Panc1 (cell line): Measurements from ENCODE around the gene PGGHG. TPM values are rescaled to one million over a fixed set of nuclear protein-coding genes. Genes with fewer than 3 reads are reported as not detected.

Source experiments
- ATAC-seq: fragments of 200-7000 bp; cut with Tn5 transposase; 2 replicates; pipeline ENCODE4 v1.9.1; 2020; ENCODE audit warnings: mild to moderate bottlenecking, moderate library complexity
- BruUV-seq: library from RNA; stranded (reverse); fragments of 400-500 nt; replicated peaks from 2 replicates; lab custom pipeline; 2021; lab: Mats Ljungman, UMichigan
- CTCF ChIA-PET: fragments of 300-600 bp; sonication (Branson Sonifier 250); formaldehyde crosslinking; loops from one replicate; lab custom pipeline; 2022; ENCODE audit warnings: antibody characterized with exemption; lab: Charles Lee
- POLR2A ChIA-PET: fragments of 300-600 bp; sonication (Branson Sonifier 250); formaldehyde crosslinking; loops from one replicate; lab custom pipeline; 2022; ENCODE audit warnings: antibody characterized with exemption; lab: Charles Lee
- DNase-seq: peaks from one replicate; pipeline ENCODE4 v3.0.0-alpha.2; 2010; ENCODE audit warnings: low read depth, low spot score
- H3K27ac ChIP-seq: 2 replicates; pipeline ENCODE4 v1.5.1; 2011; ENCODE audit warnings: mild to moderate bottlenecking, low read length, inconsistent platforms
- H3K27me3 ChIP-seq: fragments of 200-500 bp; sonication (Bioruptor generic); 2 replicates; pipeline ENCODE4 v1.6.0; 2014; ENCODE audit warnings: low read length, inconsistent platforms; ENCODE audit not compliant: control insufficient read depth, insufficient read depth
- H3K36me3 ChIP-seq: fragments of 200-500 bp; sonication (Bioruptor generic); 2 replicates; pipeline ENCODE4 v1.5.1; 2014; ENCODE audit warnings: inconsistent platforms, mild to moderate bottlenecking, low read length, moderate library complexity; ENCODE audit not compliant: control insufficient read depth, insufficient read depth
- H3K4me1 ChIP-seq: 2 replicates; pipeline ENCODE4 v1.5.1; 2011; ENCODE audit warnings: inconsistent platforms, mild to moderate bottlenecking, low read length, moderate library complexity; ENCODE audit not compliant: control insufficient read depth, insufficient read depth
- H3K4me3 ChIP-seq, 2 experiments: 2 replicates each; pipeline ENCODE4 v1.5.1; 2011 to 2012; ENCODE audit warnings: low read depth in 2 of 2, low read length in 2 of 2, mild to moderate bottlenecking in 2 of 2, inconsistent platforms in 1 of 2, moderate library complexity in 1 of 2
- H3K9me3 ChIP-seq: fragments of 200-500 bp; sonication (Bioruptor generic); 2 replicates; pipeline ENCODE4 v1.5.1; 2014; ENCODE audit warnings: low read depth, mild to moderate bottlenecking, inconsistent platforms, low read length, moderate library complexity; ENCODE audit not compliant: control insufficient read depth, insufficient read depth
- CTCF ChIP-seq: fragments of 450-650 bp; IDR thresholded peaks from 2 replicates; pipeline ENCODE4 v1.5.1; 2017; ENCODE audit warnings: mild to moderate bottlenecking
- POLR2AphosphoS5 ChIP-seq: IDR thresholded peaks from 2 replicates; pipeline ENCODE4 v1.6.1; 2012; ENCODE audit warnings: mild to moderate bottlenecking, low read depth, low read length, moderate library complexity
- REST ChIP-seq, 2 experiments: IDR thresholded peaks; 2 replicates each; pipeline ENCODE4 v1.6.1; 2011 to 2012; ENCODE audit warnings: low read depth in 2 of 2, control low read depth in 1 of 2, low read length in 1 of 2, mild to moderate bottlenecking in 1 of 2, moderate library complexity in 1 of 2; ENCODE audit not compliant: insufficient read depth in 1 of 2
- SIN3A ChIP-seq: IDR thresholded peaks from 2 replicates; pipeline ENCODE4 v1.6.1; 2012; ENCODE audit warnings: low read depth, mild to moderate bottlenecking, low read length, moderate library complexity, borderline replicate concordance; ENCODE audit not compliant: insufficient read depth
- TCF7L2 ChIP-seq: IDR thresholded peaks from 2 replicates; pipeline ENCODE4 v1.6.1; 2011; ENCODE audit warnings: mild to moderate bottlenecking, low read depth, low read length, inconsistent platforms
- in situ Hi-C: cut with HindIII; loops from 2 replicates; pipeline ENCODE4 v1.10.0; 2016; ENCODE audit warnings: low sequenced_read_pairs, low pct_unique_long_range_greater_than_20kb
- intact Hi-C: fragments of 100-400 bp; cut with micrococcal nuclease; formaldehyde crosslinking; loops from one replicate; pipeline ENCODE4 v1.10.0; 2022; ENCODE audit not compliant: unreplicated experiment
- total RNA-seq: library from RNA; stranded (reverse); gene quantifications from one replicate; pipeline ENCODE4 v1.2.1, GENCODE V29; 2021; ENCODE audit not compliant: unreplicated experiment

The PGGHG gene
- total RNA-seq, 1 experiment from 2014 or later = 115 TPM

- ATAC-seq = no peak
- no peak for DNase-seq
- in situ Hi-C loops = no loop called here
- intact Hi-C loops = no loop called here
- BruUV-seq = no TSS peak
- no peak for TF ChIP-seq TCF7L2
- no peak for TF ChIP-seq SIN3A
- TF ChIP-seq REST (IDR thresholded peaks at IDR 0.05; ENCODE audit: insufficient read depth in 1 of 2, low read depth in 2 of 2, low read length in 1 of 2) = no peak
- no peak for TF ChIP-seq POLR2AphosphoS5
- no peak for TF ChIP-seq CTCF
- H3K36me3 ChIP-seq = no peaks in the 10 kb centered on the region
- peaks cover 3% of the 10 kb centered on the region for H3K27me3 ChIP-seq
- no peak overlapping the region for H3K4me3 ChIP-seq
- no peaks in the 10 kb centered on the region for H3K9me3 ChIP-seq
- H3K27ac ChIP-seq = no peak overlapping the region
- H3K4me1 ChIP-seq = peaks cover 20% of the 10 kb centered on the region
- ChIA-PET CTCF (no interaction called here), POLR2A (no interaction called here)
Measured at GRCh38 chr11:285021-285893, 3.7 kb upstream of the PGGHG start.

- CTCF ChIA-PET = no interaction called here
- POLR2A ChIA-PET = interaction anchor here (0.6 kb wide), 1 partner anchor 74 kb away, joined by 3 read pairs; no protein-coding TSS in a partner anchor
- in situ Hi-C loops = no loop called here
Measured at GRCh38 chr11:285894-286220, 3.1 kb upstream of the PGGHG start.

More at GRCh38 chr11:285894-286220, 3.1 kb upstream of the PGGHG start:
- TF ChIP-seq SIN3A (no peak), POLR2AphosphoS5 (no peak), REST (IDR thresholded peaks at IDR 0.05; ENCODE audit: insufficient read depth in 1 of 2, low read depth in 2 of 2, low read length in 1 of 2) (no peak), TCF7L2 (no peak), CTCF (no peak)
- intact Hi-C loops = no loop called here
- no peak for DNase-seq
- H3K4me3 ChIP-seq = no peak overlapping the region
- H3K9me3 ChIP-seq = no peaks in the 10 kb centered on the region
- no peak for ATAC-seq
- H3K4me1 ChIP-seq = peaks cover 23% of the 10 kb centered on the region
- peaks cover 1% of the 10 kb centered on the region; the same call in 1 of the 2 replicates for H3K27me3 ChIP-seq
- BruUV-seq = no TSS peak
- H3K36me3 ChIP-seq = no peaks in the 10 kb centered on the region
- no peak overlapping the region for H3K27ac ChIP-seq
